Medulla oblongata (tissue), 1 donor: Measurements from ENCODE around the gene CAST.
"Not testable (repeated sequence)": the region's sequence is repeated elsewhere in the genome, so short reads cannot be mapped to it uniquely, and the experiment has no call there.

Source experiments
- DNase-seq: peaks from one replicate; pipeline ENCODE4 v3.0.0-alpha.2; 2015; ENCODE audit errors: extremely low spot score

The CAST gene, protein sequence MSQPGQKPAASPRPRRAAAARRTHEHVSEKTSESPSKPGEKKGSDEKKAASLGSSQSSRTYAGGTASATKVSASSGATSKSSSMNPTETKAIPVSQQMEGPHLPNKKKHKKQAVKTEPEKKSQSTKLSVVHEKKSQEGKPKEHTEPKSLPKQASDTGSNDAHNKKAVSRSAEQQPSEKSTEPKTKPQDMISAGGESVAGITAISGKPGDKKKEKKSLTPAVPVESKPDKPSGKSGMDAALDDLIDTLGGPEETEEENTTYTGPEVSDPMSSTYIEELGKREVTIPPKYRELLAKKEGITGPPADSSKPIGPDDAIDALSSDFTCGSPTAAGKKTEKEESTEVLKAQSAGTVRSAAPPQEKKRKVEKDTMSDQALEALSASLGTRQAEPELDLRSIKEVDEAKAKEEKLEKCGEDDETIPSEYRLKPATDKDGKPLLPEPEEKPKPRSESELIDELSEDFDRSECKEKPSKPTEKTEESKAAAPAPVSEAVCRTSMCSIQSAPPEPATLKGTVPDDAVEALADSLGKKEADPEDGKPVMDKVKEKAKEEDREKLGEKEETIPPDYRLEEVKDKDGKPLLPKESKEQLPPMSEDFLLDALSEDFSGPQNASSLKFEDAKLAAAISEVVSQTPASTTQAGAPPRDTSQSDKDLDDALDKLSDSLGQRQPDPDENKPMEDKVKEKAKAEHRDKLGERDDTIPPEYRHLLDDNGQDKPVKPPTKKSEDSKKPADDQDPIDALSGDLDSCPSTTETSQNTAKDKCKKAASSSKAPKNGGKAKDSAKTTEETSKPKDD

DNA sequence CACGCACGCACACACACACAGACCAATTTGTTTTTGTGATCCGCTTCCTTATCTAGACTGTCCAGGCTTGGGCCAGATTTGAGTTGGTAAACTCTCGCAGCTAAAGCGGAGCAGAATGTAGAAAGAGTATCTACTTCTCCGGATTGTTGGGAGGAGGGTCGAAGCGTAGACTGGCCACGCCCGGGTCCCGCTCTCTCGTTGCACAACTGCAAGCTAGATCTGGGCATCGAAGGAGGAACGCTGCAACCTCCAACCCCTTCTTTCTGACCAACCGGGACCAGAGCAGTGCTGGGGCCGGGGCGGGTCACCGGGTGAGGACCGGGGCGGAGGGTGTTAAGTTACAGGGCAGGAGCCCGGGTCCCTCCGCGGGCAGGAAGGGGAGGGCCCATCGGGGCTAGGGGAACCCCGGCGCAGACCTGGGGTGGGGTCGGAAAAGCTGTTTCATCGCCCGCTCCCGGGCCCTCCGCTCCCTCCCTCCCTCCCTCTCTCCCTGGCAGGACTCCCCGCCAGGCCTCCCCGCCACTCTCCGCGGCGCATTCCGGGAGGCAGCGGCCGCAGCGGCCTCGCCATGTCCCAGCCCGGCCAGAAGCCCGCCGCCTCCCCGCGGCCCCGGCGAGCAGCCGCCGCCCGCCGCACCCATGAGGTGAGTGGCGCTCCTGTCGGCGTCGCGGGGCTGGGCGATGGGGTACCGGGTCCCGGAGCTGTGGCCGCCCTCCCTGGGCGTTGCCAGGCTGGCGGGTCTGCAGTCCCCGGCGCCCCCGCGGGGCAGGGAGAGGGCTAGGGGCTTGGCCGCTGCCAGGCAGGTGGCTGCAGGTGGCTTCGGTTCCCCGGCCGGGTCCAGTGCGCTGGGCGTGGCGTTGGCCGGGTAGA lies at the start of gene CAST:
CAST (plus strand) TSS at position 522 of the 870 bp plus-strand sequence; CDS start at position 569, 47 bp downstream.
- DNase-seq: peak; percentile 74

DNA sequence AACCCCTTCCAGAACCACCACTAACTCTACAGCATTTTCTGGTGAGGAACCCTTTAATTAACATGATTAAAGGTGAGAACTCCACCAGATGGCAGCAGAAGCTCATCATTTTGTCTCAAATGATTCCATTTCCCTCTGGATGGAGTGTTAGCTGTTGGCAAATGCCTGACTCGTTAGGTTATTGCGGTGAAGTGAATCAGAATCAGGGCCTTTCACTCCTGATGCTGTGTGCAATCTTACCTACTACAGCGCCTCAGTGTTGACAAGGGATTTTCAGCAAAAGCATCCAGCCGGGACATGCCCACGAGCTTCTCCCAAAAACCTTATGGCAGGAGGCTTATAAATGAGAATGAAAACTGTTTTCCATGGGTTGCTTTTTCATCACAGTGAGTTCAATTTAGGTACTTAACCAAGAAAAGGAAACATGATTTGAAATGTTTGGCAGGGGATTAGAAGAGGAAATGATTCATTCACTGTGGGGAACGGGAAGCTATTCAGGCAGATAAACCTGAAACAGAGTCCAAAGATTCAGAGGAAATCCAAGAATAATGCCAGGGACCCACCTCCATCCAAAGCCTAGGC lies 48.0 kb upstream of the CAST start:
- DNase-seq: peak; percentile 92

DNA sequence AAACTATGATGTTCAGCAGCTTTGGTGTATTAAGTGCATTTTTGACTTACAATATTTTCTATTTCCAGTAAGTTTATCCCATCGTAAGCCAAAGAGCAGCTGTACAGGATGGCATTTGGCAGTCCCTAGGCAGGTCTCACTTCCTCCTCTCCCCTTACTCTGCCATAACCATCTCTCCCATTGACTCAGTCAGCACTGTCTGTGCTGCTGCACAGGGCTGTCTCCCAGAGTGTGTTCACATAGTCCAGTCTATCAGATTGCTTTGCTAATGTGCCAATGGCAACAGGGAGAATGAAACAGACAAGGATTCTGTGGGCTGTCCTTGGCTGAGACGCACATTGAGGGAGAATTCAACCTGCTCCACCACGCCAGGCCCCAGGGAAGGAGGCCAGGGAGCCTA lies 47.0 kb upstream of the CAST start:
- no peak for DNase-seq

DNA sequence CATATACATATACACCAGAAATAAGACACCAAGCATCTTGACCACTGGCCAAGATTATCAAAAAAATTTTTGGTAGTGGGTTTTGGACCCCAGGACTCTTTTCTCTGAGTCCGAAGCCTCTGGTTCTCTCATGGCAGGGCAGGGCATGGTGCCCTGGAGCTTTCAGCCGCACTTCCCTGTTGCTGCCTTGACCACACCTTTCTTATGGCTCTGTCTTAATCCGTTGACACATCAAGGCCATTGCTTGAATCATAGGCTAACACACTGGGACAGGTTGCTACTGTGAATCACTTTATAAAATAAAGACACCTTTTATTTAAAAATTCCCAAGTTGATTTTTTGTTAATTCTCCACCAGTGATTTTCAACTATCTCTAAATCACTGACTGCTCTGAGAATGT lies 45.4 kb upstream of the CAST start:
- no peak for DNase-seq

DNA sequence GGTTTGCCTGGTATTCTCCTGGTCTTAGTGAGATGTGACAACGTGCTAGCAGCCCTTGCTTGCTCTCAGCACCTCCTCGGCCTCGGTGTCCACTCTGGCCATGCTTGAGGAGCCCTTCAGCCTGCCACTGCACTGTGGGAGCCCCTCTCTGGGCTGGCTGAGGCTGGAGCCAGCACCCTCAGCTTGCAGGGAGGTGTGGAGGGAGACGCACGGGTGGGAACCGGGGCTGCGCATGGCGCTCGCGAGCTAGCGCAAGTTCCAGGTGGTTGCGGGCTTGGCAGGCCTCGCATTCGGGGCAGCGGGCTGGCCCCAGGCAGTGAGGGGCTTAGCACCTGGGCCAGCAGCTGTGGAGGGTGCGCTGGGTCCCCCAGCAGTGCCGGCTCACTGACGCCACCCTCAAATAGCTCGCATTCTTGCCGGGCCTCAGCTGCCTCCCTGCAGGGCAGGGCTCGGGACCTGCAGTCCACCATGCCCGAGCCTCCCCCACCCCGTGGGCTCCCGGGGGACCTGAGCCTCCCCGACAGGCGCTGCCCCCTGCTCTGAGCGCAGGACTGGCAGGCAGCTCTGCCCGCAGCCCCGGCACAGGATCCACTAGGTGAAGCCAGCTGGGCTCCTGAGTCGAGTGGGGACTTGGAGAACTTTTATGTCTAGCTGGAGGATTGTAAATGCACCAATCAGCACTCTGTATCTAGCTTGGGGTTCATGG lies 43.7 kb upstream of the CAST start:
- DNase-seq: not testable (repeated sequence)

DNA sequence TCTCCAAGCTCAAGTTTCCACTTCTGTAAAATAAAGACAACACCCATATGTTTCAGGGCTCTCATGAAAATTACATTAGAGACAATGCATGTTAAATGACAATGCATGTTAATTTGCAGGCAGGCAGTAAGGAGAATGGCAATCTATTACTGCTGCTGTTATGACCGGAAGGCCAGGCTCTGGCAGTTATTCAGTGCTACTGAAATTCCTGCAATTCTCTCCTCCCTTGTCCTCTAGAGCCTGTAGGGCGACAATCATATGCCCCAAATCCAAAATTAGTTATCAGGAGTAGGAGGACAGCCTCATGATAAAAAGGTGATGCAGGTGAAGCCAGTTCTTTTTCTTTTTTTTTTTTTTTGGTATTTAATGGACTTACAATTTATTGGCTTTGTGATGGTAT lies 42.2 kb upstream of the CAST start:
- DNase-seq: no peak

DNA sequence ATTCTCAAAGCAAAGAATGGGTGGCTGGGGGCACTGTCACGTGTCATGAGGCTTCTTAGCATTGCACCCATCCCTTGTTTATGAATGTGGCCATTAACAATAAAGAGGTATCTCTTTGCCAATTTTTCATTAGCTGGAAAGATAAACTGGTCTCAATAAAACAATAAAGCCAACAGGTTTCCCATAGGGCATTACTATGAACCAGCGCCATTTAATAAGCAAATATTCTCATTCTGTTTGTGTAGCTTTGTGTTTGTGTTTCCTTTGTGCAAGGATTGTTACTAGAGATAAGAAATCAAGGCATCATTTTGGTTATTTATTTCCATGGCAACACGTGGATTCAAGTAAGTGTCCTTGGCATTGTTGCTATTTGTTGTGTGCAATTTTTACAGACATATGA lies 37.6 kb upstream of the CAST start:
- DNase-seq: no peak

DNA sequence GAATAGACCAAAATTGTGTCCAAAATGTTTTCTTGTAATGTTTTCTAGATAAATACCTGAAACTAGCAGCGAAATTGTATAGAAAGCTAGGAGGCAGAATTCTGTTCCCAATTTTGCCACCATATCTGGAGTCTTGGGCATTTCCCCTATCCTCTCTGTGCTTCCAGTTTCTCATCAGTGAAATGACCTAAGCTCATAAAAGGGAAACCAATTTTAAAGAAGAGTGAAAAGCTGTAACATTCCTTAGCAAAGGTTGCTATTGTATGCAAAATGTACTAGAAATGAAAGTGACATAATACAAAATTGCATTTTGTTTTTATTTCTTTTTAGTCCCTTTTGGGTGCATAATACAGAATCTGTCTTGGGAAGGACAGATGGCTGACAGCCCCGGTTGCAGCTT lies 36.8 kb upstream of the CAST start:
- DNase-seq: no peak

DNA sequence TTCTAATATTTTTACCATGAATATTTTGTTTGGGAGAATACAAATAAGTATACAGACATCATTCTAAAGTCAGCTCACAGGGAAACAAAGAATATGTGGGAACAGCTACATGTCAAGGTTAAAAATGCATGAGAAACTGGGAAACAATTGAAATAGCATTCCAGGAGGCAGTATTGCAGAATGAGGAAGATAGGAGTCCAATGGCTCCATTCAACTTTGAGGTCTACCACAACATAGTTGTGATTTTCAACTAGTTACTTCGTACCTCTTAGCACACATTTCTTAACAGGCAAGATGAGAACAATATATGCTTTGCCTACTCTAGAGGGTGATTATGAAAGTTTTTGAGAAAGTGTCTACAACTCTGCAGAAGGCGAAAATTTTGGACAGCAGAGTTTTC lies 35.2 kb upstream of the CAST start:
- no peak for DNase-seq

DNA sequence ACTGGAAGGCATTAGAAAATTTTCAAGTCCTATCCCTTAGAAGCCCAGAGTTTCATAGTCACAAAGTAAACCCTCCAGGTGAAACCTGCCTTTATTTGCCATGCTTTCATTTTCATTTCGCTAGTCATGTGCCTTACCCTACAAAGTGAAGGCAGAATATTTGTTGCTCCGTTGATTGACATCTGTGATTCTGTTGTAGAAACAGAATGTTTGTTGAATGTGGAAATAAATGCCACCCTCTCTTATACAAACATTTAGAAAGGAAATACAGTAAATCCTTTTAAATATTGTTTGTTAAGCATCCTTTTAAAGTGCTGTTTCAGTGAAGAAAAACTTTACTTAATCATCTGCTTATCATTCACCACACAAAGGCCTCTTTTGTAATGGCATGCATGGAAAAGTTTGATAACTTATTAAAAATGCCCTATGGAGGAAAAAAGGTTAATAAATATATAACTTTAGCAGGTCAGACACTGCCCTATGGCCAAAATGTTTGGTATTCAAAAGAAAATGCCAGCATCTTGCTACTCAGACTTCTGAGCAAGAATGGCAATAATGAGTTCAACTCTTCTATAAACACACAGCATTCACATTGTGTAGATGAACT lies 34.3 kb upstream of the CAST start:
- no peak for DNase-seq

DNA sequence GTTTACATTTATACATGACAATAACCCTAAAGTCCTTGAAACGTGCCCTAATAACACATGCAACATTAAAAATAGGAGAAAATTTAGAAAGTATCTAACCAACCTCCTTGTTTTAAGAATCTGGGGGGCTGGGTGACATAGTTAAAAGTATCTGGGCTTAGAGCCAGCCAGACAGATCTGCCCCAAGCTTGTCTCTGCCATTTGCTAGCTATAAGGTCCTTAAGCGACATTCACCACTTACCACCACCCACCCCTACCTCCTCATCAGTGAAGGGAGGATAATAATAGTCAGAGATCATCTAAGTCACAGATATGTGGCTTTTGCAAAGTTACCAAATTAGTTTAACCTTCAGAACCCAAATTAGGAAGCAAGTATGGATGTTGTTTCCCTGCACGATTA lies 33.8 kb upstream of the CAST start:
- DNase-seq: no peak

DNA sequence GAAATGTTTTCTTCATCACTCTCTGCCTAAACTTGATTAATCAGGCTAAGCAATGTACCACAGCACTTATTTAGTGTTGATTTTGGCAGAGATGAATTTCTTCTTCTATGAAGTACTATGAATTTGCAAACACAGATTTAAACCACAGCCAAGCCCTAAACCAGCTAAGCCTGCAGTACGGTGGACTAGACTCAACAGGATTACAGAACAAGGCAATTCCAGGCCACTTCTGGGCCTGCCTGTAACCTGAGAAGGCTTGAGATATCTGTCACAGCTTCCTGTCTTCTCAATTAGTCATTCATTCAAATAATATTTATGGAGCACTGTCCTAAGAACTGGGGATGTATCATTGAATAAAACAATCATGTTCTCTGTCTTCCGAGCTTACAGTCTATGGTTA lies 32.4 kb upstream of the CAST start:
- no peak for DNase-seq

DNA sequence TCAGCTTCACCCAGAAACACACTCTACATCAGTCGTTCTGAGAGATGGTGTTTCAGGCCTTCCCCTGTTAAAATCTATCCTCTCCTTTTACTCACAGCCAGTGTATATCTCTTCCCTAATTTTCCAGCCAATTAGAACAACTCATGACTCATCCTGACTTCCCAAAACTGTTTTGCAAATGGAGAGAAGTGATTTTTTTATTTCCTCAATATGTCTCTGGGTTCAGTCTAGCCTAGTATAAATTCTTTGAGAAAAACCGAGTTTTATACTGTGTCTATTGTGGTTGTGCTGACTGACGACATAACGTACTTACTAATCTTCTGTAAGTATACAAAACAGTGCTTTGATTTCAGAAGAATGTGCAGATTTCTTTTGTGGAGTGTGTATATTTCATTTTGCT lies 28.4 kb upstream of the CAST start:
- DNase-seq: no peak

DNA sequence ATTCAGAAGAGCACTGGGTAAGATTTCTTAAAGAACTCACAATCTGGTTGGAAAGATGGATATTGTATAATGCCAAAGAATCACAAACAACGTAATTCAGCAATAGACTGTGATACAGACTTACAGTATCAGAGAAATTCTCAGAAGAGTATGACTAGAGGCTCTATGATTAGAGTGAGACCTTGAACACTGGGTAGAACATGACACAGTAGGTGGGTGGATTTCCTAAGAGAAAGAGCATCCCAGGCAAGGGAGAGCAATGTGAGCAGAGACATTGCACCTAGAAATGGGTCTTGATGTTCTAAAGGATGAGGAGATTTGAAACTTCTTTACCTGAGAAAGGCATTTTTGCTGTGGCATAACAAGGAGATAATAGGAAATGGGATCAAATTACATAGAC lies 27.3 kb upstream of the CAST start:
- DNase-seq: no peak

DNA sequence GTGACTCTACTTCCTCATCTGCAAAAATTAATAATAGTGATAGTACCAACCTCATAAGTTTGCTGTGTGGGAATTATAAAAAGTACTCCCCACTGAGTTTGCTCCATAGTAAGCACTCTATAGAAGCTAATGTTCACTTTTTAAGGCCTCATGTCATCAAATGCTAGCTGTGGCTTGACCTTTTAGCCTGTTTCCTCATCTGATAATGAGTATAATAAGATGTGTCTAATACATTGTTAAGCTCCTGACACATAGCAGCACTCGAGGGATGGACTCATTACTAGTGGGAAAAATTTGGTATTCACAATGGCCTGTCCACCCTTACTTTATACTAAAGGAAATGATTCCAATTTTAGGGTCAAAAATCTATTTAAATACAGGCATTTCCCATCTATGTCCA lies 26.1 kb upstream of the CAST start:
- DNase-seq: no peak

DNA sequence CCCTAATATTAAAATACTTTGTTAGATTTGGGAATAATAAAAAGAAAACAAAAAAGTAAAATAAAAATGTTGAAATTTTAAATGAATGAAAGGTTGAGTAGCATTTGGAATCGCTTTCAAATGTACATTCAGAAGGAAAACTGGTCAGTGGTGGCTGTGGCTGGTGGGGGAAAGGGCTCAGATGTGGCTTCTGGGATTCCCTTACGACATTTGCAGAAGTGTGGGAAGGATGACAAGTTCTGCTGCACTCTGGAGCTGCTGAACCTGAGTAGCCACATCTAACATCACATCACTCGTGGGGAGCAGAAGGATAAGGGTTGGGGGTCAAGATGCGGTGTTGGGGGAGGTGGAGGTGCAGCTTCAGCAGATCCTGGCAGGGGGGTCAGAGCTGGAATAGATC lies 25.6 kb upstream of the CAST start:
- no peak for DNase-seq

DNA sequence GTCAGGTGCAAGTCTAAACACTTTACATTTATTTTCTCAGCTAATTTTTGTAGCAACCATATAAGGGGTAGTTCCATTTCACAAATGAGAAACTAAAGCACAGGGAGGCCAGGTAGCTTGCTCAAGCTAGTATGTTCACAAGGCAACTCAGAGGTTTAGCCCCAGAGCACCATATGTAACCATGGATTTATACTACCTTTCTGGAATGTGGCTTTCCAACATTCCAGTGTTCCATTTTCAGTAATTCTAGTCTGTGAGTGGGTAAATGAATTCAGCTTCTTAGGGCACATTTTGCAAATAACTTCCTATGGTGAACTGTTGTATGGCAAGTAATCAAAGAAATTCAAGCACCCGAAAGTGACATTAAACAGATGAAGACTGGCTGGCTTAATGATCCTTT lies 25.0 kb upstream of the CAST start:
- no peak for DNase-seq

DNA sequence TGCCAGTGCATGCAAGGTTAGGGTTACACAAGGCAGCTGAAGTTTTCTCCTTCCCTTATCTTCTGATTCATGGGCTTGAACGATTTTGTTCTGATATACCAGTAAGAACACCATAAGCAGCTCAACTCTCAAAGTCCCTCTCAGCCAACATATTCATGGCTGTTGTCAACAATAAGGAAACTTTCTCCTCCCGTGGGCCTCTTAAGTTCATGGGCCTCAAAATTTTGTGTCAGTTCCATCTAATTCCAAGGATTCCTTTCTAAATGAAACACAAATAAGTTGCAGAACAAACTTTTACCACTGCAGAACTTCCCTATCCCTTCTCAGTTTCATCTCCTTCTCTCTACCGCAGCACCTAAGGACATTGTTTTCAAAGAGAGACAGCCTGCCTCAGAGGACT lies 23.6 kb upstream of the CAST start:
- DNase-seq: no peak

DNA sequence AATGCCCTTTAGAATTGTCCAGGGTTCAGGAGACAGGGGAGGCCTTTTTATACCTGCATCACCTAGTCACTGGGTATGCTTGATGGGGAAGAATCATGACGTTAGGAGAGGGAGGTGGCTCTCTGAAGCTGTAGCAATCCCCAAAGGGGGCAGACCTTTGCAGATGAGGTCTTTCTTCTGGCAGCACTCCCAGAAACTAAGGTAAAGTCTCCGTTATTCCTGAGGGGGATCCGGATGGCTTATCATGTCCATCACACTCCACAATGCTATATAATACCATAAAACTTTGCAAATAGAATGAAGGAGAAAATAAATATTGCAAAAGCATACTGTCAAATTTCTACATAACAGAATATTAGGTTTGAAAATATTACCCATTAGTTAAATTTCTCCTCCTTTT lies 21.5 kb upstream of the CAST start:
- no peak for DNase-seq

DNA sequence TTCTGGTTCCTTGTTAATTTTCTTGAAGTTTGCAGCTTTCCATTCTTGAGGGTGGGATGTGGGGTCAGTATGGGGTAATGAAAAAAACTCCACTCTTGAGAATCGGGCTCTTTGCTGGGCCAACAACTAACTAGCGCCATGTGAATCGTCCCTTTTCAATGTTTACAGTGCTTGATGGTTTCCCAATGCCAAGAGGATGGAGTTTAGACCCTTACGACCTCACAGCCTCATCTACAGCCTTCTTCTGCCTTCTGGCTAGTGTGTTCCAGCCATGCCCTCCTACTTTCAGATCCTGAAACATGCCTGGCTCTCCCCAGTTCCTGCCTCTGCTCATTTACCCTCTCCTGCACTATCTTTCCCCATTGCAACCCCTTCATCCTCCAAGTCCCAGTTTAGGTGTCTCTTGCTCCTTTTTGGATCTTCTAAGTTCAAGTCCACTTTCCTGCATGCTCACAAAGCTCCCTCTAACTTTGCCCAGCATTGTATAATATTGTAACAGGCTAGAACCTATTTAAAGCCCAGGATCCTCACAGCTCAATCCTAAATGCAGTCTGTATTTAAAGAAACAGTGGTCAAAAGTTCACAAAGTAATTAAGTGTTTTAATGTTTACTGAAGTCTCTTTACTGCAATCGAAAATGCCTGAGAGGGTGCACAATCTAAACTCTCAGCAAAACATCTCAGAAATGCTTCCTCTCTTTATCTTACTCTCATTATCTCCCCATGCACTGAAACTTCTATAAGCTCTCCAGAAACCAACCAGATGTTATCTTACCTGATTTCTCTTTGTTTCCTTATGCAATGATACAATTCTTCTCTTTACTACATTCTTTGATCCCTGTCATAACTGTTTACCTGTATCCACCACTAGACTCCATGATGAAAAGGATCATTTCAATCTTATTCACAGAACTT lies 20.6 kb upstream of the CAST start:
- DNase-seq: no peak
